Measurements from ENCODE around the gene NKTR. TPM values are rescaled to one million over a fixed set of nuclear protein-coding genes. Genes with fewer than 3 reads are reported as not detected.

NKTR gene
- total RNA-seq, 1 donor from 2014 or later, result 70.3 TPM

- no peak overlapping the region for H3K4me3 Mint-ChIP-seq (ENCODE audit: unreplicated experiment)
- H3K27ac Mint-ChIP-seq (ENCODE audit: unreplicated experiment), result no peak overlapping the region
- Histone ChIP-seq H3K4me1 (ENCODE audit: insufficient read depth, low read length) (peaks cover 6% of the 10 kb centered on the region), H3K4me3 (ENCODE audit: insufficient read depth, low read depth, low read length) (peak overlapping the region; percentile 44), H3K79me2 (ENCODE audit: insufficient read depth, low read length) (no peaks in the 10 kb centered on the region), H3K9ac (ENCODE audit: low read length) (no peak overlapping the region), H2AFZ (ENCODE audit: low read depth, low read length) (peak overlapping the region; percentile 78), H3K27me3 (ENCODE audit: insufficient read depth, low read length) (peaks cover 21% of the 10 kb centered on the region), H3K9me3 (ENCODE audit: insufficient read depth, low read depth, low read length) (peaks cover 4% of the 10 kb centered on the region), H3K4me2 (ENCODE audit: low read length) (peak overlapping the region; percentile 75), H3K36me3 (ENCODE audit: insufficient read depth, low read length) (no peaks in the 10 kb centered on the region), H4K20me1 (ENCODE audit: insufficient read depth, low read length) (no peaks in the 10 kb centered on the region), H3K27ac (ENCODE audit: low read depth, low read length) (no peak overlapping the region)
- peaks cover 7% of the 10 kb centered on the region for H3K4me1 Mint-ChIP-seq (ENCODE audit: low read depth, unreplicated experiment)
- DNase-seq (ENCODE audit: low read depth) (no peak), FAIRE-seq (no peak)
- H3K9me3 Mint-ChIP-seq (ENCODE audit: unreplicated experiment), result no peaks in the 10 kb centered on the region
- TF ChIP-seq, protein P1, sequence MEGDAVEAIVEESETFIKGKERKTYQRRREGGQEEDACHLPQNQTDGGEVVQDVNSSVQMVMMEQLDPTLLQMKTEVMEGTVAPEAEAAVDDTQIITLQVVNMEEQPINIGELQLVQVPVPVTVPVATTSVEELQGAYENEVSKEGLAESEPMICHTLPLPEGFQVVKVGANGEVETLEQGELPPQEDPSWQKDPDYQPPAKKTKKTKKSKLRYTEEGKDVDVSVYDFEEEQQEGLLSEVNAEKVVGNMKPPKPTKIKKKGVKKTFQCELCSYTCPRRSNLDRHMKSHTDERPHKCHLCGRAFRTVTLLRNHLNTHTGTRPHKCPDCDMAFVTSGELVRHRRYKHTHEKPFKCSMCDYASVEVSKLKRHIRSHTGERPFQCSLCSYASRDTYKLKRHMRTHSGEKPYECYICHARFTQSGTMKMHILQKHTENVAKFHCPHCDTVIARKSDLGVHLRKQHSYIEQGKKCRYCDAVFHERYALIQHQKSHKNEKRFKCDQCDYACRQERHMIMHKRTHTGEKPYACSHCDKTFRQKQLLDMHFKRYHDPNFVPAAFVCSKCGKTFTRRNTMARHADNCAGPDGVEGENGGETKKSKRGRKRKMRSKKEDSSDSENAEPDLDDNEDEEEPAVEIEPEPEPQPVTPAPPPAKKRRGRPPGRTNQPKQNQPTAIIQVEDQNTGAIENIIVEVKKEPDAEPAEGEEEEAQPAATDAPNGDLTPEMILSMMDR (IDR thresholded peaks at IDR 0.05; ENCODE audit: insufficient read depth, low read depth, low read length), result no peak
- peak; percentile 67 for TF ChIP-seq EZH2 (IDR thresholded peaks at IDR 0.05; ENCODE audit: insufficient read depth, low read length)
- H3K27me3 Mint-ChIP-seq (ENCODE audit: low read depth, unreplicated experiment), result peaks cover 25% of the 10 kb centered on the region
- no peaks in the 10 kb centered on the region for H3K36me3 Mint-ChIP-seq (ENCODE audit: low read depth, unreplicated experiment)
Measured at GRCh38 chr3:42685891-42686820, 85.7 kb downstream of the NKTR start.

- H4K20me1 ChIP-seq (ENCODE audit: insufficient read depth, low read length), result no peaks in the 10 kb centered on the region
- no peaks in the 10 kb centered on the region for H3K36me3 Mint-ChIP-seq (ENCODE audit: low read depth, unreplicated experiment)
- H3K79me2 ChIP-seq (ENCODE audit: insufficient read depth, low read length), result no peaks in the 10 kb centered on the region
- H3K27me3 Mint-ChIP-seq (ENCODE audit: low read depth, unreplicated experiment), result peaks cover 34% of the 10 kb centered on the region
- peaks cover 6% of the 10 kb centered on the region for H3K4me1 ChIP-seq (ENCODE audit: insufficient read depth, low read length)
- DNase-seq (ENCODE audit: low read depth) (no peak), FAIRE-seq (no peak)
- no peak overlapping the region for H3K4me3 Mint-ChIP-seq (ENCODE audit: unreplicated experiment)
- H3K9ac ChIP-seq (ENCODE audit: low read length), result no peak overlapping the region
- H2AFZ ChIP-seq (ENCODE audit: low read depth, low read length), result no peak overlapping the region
- no peak overlapping the region for H3K27ac Mint-ChIP-seq (ENCODE audit: unreplicated experiment)
- no peak overlapping the region for H3K4me3 ChIP-seq (ENCODE audit: insufficient read depth, low read depth, low read length)
- H3K27ac ChIP-seq (ENCODE audit: low read depth, low read length), result no peak overlapping the region
- H3K27me3 ChIP-seq (ENCODE audit: insufficient read depth, low read length), result peaks cover 23% of the 10 kb centered on the region
- H3K4me1 Mint-ChIP-seq (ENCODE audit: low read depth, unreplicated experiment), result peaks cover 7% of the 10 kb centered on the region
- no peaks in the 10 kb centered on the region for H3K9me3 Mint-ChIP-seq (ENCODE audit: unreplicated experiment)
- TF ChIP-seq, protein P1 (IDR thresholded peaks at IDR 0.05; ENCODE audit: insufficient read depth, low read depth, low read length), result no peak
- TF ChIP-seq EZH2 (IDR thresholded peaks at IDR 0.05; ENCODE audit: insufficient read depth, low read length), result no peak
- H3K36me3 ChIP-seq (ENCODE audit: insufficient read depth, low read length), result no peaks in the 10 kb centered on the region
- H3K4me2 ChIP-seq (ENCODE audit: low read length), result no peak overlapping the region
- H3K9me3 ChIP-seq (ENCODE audit: insufficient read depth, low read depth, low read length), result peaks cover 4% of the 10 kb centered on the region
Measured at GRCh38 chr3:42686832-42687650, 86.6 kb downstream of the NKTR start.
